NB4 (cell line): ENCODE measurements around the gene GPR18.
A peak's percentile ranks its signal among the peaks of the same experiment; 100 is the strongest.
"Not testable (repeated sequence)": the region's sequence is repeated elsewhere in the genome, so short reads cannot be mapped to it uniquely, and the experiment has no call there.

Experiments
- DNase-seq: peaks from one replicate; pipeline ENCODE4 v3.0.0; 2010; ENCODE audit warnings: low read depth
- H3K4me3 ChIP-seq: one replicate; pipeline ENCODE4 v1.5.1; 2011; ENCODE audit warnings: mild to moderate bottlenecking, low read depth, low read length, moderate library complexity
- CTCF ChIP-seq: IDR thresholded peaks from one replicate; pipeline ENCODE4 v1.5.1; 2012; ENCODE audit warnings: low read depth, low read length
- MAX ChIP-seq: IDR thresholded peaks from 2 replicates; pipeline ENCODE4 v1.6.1; 2011; ENCODE audit warnings: low read depth, low read length
- MYC ChIP-seq: IDR thresholded peaks from 2 replicates; pipeline ENCODE4 v1.6.1; 2011; ENCODE audit warnings: low read depth, low read length
- POLR2A ChIP-seq: IDR thresholded peaks from 2 replicates; pipeline ENCODE4 v1.6.1; 2011; ENCODE audit warnings: mild to moderate bottlenecking; ENCODE audit not compliant: insufficient read length; ENCODE audit errors: extremely low read depth

Gene GPR18

GRCh38 chr13:99256283-99256682, 1.9 kb downstream of the GPR18 start:
- TF ChIP-seq CTCF, result no peak
- no peak for TF ChIP-seq POLR2A
- TF ChIP-seq MAX, result no peak
- TF ChIP-seq MYC, result no peak
- no peak for DNase-seq
- no peak overlapping the region for H3K4me3 ChIP-seq

GRCh38 chr13:99255271-99255670, 2.9 kb downstream of the GPR18 start:
- DNase-seq, result peak; percentile 27
- no peak overlapping the region for H3K4me3 ChIP-seq
- TF ChIP-seq CTCF (no peak), POLR2A (no peak), MYC (no peak), MAX (no peak)

GRCh38 chr13:99254830-99255229, 3.3 kb downstream of the GPR18 start:
- TF ChIP-seq CTCF (no peak), MYC (no peak), MAX (no peak), POLR2A (no peak)
- no peak for DNase-seq
- no peak overlapping the region for H3K4me3 ChIP-seq

GRCh38 chr13:99251921-99252320, 6.3 kb downstream of the GPR18 start:
- H3K4me3 ChIP-seq, result no peak overlapping the region
- DNase-seq, result no peak

GRCh38 chr13:99250982-99251825, 7.0 kb downstream of the GPR18 start:
- TF ChIP-seq POLR2A, result no peak
- TF ChIP-seq CTCF, result no peak
- no peak for TF ChIP-seq MAX
- no peak for TF ChIP-seq MYC
- no peak for DNase-seq
- no peak overlapping the region for H3K4me3 ChIP-seq

More at GRCh38 chr13:99251921-99252320, 6.3 kb downstream of the GPR18 start:
- TF ChIP-seq MAX, result no peak
- TF ChIP-seq POLR2A, result no peak
- no peak for TF ChIP-seq CTCF
- TF ChIP-seq MYC, result no peak

- DNase-seq, H3K4me3 ChIP-seq: not testable (repeated sequence)
Observed at GRCh38 chr13:99249606-99250005, 8.6 kb downstream of the GPR18 start.

- DNase-seq, H3K4me3 ChIP-seq: not testable (repeated sequence)
Observed at GRCh38 chr13:99249178-99249577, 9.0 kb downstream of the GPR18 start.
